GM12878 (cell line): ENCODE results near the gene TIRAP. TPM values are rescaled to one million over a fixed set of nuclear protein-coding genes. Genes with fewer than 3 reads are reported as not detected.

Experiments used
- ATAC-seq: fragments of 200-7000 bp; cut with Tn5 transposase; 3 replicates; pipeline ENCODE4 v1.9.1; 2020; ENCODE audit warnings: mild to moderate bottlenecking, moderate library complexity
- BruUV-seq: library from RNA; stranded (reverse); fragments of 400-500 nt; replicated peaks from 2 replicates; lab custom pipeline; 2021; lab: Mats Ljungman, UMichigan
- CTCF ChIA-PET: fragments of 300-600 bp; sonication (Branson Sonifier 250); formaldehyde crosslinking; extraction: SDS; loops from one replicate; lab custom pipeline; 2021; ENCODE audit warnings: inconsistent platforms; lab: Yijun Ruan, JAX
- POLR2A ChIA-PET: fragments of 350-600 bp; formaldehyde crosslinking; extraction: SDS; loops from one replicate; lab custom pipeline; 2021; ENCODE audit warnings: inconsistent platforms; lab: Charles Lee
- RAD21 ChIA-PET: fragments of 300-600 bp; sonication (Branson Sonifier 250); formaldehyde crosslinking; loops from one replicate; lab custom pipeline; 2023; ENCODE audit warnings: antibody characterized with exemption; ENCODE audit not compliant: unreplicated experiment; lab: Charles Lee
- SMC1A ChIA-PET: fragments of 300-600 bp; sonication (Branson Sonifier 250); formaldehyde crosslinking; loops from one replicate; lab custom pipeline; 2023; ENCODE audit not compliant: unreplicated experiment, uncharacterized antibody; lab: Charles Lee
- DNase-seq: peaks from one replicate; pipeline ENCODE4 v3.0.0-alpha.2; 2011; ENCODE audit warnings: low read depth, low spot score
- FAIRE-seq: peaks from 3 replicates; lab custom pipeline; 2011; peaks lifted over from hg19 to GRCh38; lab: Jason Lieb, UNC
- H2AFZ ChIP-seq: 2 replicates; pipeline ENCODE4 v1.6.0; 2011; ENCODE audit warnings: low read depth, low read length, control low read depth; ENCODE audit not compliant: control insufficient read depth
- H3K27ac ChIP-seq: 2 replicates; pipeline ENCODE4 v1.5.1; 2011; ENCODE audit warnings: control low read depth; ENCODE audit not compliant: control insufficient read depth, insufficient read depth
- H3K27me3 ChIP-seq, 2 experiments: replicated peaks in 1 of 2; 2 replicates each; pipeline versions ENCODE4 v1.6.0 to v1.6.1; 2011; ENCODE audit warnings: low read length in 1 of 2; ENCODE audit not compliant: control insufficient read depth in 2 of 2, insufficient read depth in 2 of 2
- H3K36me3 ChIP-seq, 2 experiments: 2 replicates each; pipeline ENCODE4 v1.5.1; 2011; ENCODE audit warnings: low read length in 1 of 2; ENCODE audit not compliant: control insufficient read depth in 2 of 2, insufficient read depth in 2 of 2
- H3K4me1 ChIP-seq: 2 replicates; pipeline ENCODE4 v1.6.1; 2011; ENCODE audit warnings: mild to moderate bottlenecking, low read length, moderate library complexity, mixed read lengths; ENCODE audit not compliant: control insufficient read depth, insufficient read depth
- H3K4me2 ChIP-seq: 2 replicates; pipeline ENCODE4 v1.6.0; 2011; ENCODE audit warnings: control low read depth; ENCODE audit not compliant: control insufficient read depth, insufficient read depth
- H3K4me3 ChIP-seq: fragments of 200-600 bp; sonication (generic); 2 replicates; pipeline ENCODE4 v1.5.1; 2016
- H3K79me2 ChIP-seq: 2 replicates; pipeline ENCODE4 v1.6.0; 2011; ENCODE audit warnings: low read length; ENCODE audit not compliant: control insufficient read depth, insufficient read depth
- H3K9ac ChIP-seq: 2 replicates; pipeline ENCODE4 v1.8.0; 2011; ENCODE audit warnings: low read length, control low read depth, mixed read lengths; ENCODE audit not compliant: control insufficient read depth, insufficient read depth
- H3K9me3 ChIP-seq: replicated peaks from 3 replicates; pipeline ENCODE4 v1.5.1; 2011; ENCODE audit warnings: mild to moderate bottlenecking, low read length; ENCODE audit not compliant: control insufficient read depth, insufficient read depth
- H4K20me1 ChIP-seq: 2 replicates; pipeline ENCODE4 v1.6.0; 2011; ENCODE audit not compliant: control insufficient read depth, insufficient read depth
- CBFB ChIP-seq: IDR thresholded peaks from 2 replicates; pipeline ENCODE4 v1.6.1; 2016; ENCODE audit warnings: antibody characterized with exemption, low read depth
- CREB1 ChIP-seq: IDR thresholded peaks from 2 replicates; pipeline ENCODE4 v1.6.1; 2012; ENCODE audit warnings: low read depth, mild to moderate bottlenecking, inconsistent platforms
- MEF2B ChIP-seq: fragments of 450-650 bp; IDR thresholded peaks from 2 replicates; pipeline ENCODE4 v1.6.1; 2018; ENCODE audit warnings: mild to moderate bottlenecking, moderate library complexity; ENCODE audit not compliant: partially characterized antibody, poor library complexity, severe bottlenecking
- NFYA ChIP-seq: IDR thresholded peaks from 2 replicates; pipeline ENCODE4 v1.6.1; 2011; ENCODE audit warnings: low read depth, mild to moderate bottlenecking, low read length, improper control_type of control experiment, borderline replicate concordance
- PAX8 ChIP-seq: fragments of 450-650 bp; IDR thresholded peaks from 2 replicates; pipeline ENCODE4 v1.6.1; 2017; ENCODE audit warnings: mild to moderate bottlenecking, moderate library complexity
- PML ChIP-seq: IDR thresholded peaks from 2 replicates; pipeline ENCODE4 v1.6.1; 2012; ENCODE audit warnings: low read length, inconsistent platforms
- POLR2AphosphoS2 ChIP-seq: IDR thresholded peaks from 2 replicates; pipeline ENCODE4 v1.6.1; 2011; ENCODE audit warnings: low read depth, mild to moderate bottlenecking, low read length, improper control_type of control experiment, moderate library complexity
- RB1 ChIP-seq: fragments of 450-650 bp; formaldehyde crosslinking; IDR thresholded peaks from 2 replicates; pipeline ENCODE4 v1.6.1; 2017; ENCODE audit warnings: mild to moderate bottlenecking, borderline replicate concordance
- SREBF2 ChIP-seq: IDR thresholded peaks from 2 replicates; pipeline ENCODE4 v1.6.1; 2012; ENCODE audit warnings: mild to moderate bottlenecking, low read length
- TCF3 ChIP-seq: IDR thresholded peaks from 2 replicates; pipeline ENCODE4 v1.6.1; 2012; ENCODE audit warnings: low read depth, mild to moderate bottlenecking, low read length, borderline replicate concordance; ENCODE audit not compliant: insufficient read depth
- WGBS: methylation state at CpG from one replicate; pipeline ENCODE4 v1.1.6; 2016; ENCODE audit warnings: low lambda C conversion rate; ENCODE audit not compliant: insufficient replicate concordance, insufficient coverage; ENCODE audit errors: missing lambda C conversion rate; 5-methylcytosine and 5-hydroxymethylcytosine counted together
- in situ Hi-C: fragments of 300-500 bp; cut with MboI; formaldehyde crosslinking; loops from 9 replicates; pipeline ENCODE4 v1.14.3; 2018; ENCODE audit warnings: mixed read lengths
- intact Hi-C: fragments of 100-400 bp; cut with micrococcal nuclease; formaldehyde crosslinking; loops from one replicate; pipeline ENCODE4 v1.14.2; 2022; ENCODE audit not compliant: unreplicated experiment
- polyA plus RNA-seq, 11 experiments: library from polyadenylated mRNA; depleted of rRNA in 4 of 11; unstranded in 6 of 11; stranded (reverse) in 5 of 11; fragments of >200 nt; fragmentation: Nextera tagmentation in 4 of 11; fragmentation: Illumina TruSeq in 1 of 11; extraction: Ambion mirVana in 4 of 11; extraction: Trizol in 1 of 11; gene quantifications; 1 replicate in 1 of 11; 2 replicates in 10 of 11; pipeline versions ENCODE4 v1.2.1 to v1.2.3, GENCODE V29; 2011 to 2016; ENCODE audit warnings: inconsistent platforms in 2 of 11, missing spikeins in 2 of 11, low read depth in 1 of 11
- total RNA-seq, 4 experiments: library from RNA; depleted of rRNA in 3 of 4; stranded (reverse); fragments of >200 nt in 3 of 4; fragmentation: Illumina TruSeq in 1 of 4; extraction: Trizol in 1 of 4; gene quantifications; 2 replicates each; pipeline versions ENCODE4 v1.2.1 to v1.2.3, GENCODE V29; 2013 to 2021
- TF ChIP-seq, protein P1 (sequence below): fragments of 450-650 bp; formaldehyde crosslinking; IDR thresholded peaks from 2 replicates; pipeline ENCODE4 v1.4.0; 2020; ENCODE audit warnings: mild to moderate bottlenecking, moderate library complexity

Gene TIRAP
- total and polyA plus RNA-seq, 10 of the 15 experiments (the other 5 are each of a cell fraction or from before 2014, with no cell fraction given), result 0.76 to 9.9 (median 4.7) TPM

DNA sequence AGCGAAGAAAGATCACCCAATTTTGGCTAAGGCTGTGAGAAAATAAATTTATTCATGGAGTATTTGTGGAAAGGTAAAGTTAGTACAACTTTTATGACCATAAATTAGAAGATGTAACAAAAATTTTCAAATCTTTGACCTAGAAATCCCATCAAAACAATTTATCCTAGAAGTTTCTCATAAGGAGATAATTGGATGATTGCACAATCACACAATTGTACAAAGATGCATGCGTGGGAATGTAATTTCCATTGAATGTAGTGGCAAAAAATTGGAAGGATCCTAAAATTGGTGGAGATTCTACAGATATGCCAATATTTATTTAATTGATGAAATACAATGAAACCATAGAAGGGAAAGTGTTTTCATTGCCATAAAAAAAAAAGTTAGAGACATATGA is 25.7 kb upstream of the TIRAP start (continued):
- TF ChIP-seq PML (no peak), POLR2AphosphoS2 (no peak)
- TF ChIP-seq, protein P1, sequence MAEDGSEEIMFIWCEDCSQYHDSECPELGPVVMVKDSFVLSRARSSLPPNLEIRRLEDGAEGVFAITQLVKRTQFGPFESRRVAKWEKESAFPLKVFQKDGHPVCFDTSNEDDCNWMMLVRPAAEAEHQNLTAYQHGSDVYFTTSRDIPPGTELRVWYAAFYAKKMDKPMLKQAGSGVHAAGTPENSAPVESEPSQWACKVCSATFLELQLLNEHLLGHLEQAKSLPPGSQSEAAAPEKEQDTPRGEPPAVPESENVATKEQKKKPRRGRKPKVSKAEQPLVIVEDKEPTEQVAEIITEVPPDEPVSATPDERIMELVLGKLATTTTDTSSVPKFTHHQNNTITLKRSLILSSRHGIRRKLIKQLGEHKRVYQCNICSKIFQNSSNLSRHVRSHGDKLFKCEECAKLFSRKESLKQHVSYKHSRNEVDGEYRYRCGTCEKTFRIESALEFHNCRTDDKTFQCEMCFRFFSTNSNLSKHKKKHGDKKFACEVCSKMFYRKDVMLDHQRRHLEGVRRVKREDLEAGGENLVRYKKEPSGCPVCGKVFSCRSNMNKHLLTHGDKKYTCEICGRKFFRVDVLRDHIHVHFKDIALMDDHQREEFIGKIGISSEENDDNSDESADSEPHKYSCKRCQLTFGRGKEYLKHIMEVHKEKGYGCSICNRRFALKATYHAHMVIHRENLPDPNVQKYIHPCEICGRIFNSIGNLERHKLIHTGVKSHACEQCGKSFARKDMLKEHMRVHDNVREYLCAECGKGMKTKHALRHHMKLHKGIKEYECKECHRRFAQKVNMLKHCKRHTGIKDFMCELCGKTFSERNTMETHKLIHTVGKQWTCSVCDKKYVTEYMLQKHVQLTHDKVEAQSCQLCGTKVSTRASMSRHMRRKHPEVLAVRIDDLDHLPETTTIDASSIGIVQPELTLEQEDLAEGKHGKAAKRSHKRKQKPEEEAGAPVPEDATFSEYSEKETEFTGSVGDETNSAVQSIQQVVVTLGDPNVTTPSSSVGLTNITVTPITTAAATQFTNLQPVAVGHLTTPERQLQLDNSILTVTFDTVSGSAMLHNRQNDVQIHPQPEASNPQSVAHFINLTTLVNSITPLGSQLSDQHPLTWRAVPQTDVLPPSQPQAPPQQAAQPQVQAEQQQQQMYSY (CRISPR knock-in tag), result no peak
- TF ChIP-seq, all 136 proteins: peak for 0

DNA sequence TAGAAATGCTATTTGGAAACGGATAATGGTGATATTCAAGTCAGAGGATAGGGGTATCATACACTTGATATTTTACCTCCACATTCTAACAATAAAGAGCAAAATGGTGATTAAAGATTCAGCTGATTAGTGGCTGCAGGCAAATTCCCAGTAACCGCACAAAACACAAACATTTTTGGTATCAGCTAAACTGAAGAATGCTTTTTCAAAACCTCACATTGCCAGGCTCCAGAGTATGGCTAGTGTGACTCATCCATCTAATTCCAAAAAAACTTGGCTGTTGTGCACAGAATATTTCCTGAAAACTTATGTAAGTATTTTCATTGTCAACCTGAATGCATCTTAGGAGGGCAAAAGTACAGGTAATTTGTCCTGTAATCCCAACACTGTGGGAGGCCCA is 25.1 kb upstream of the TIRAP start:
- in situ Hi-C loops, result no loop called here
- H4K20me1 ChIP-seq, result no peaks in the 10 kb centered on the region
- peaks cover 4 to 20% of the 10 kb centered on the region in 2 experiments; a peak in 3 of 4 replicates for H3K36me3 ChIP-seq
- ChIA-PET SMC1A (no interaction called here), POLR2A (interaction anchor here (0.5 kb wide), 1 partner anchor 530 kb away, joined by 4 read pairs; no protein-coding TSS in a partner anchor), CTCF (interaction anchor here (0.7 kb wide), 1 partner anchor 223 kb away, joined by 3 read pairs; no protein-coding TSS in a partner anchor), RAD21 (no interaction called here)
- no peak overlapping the region for H2AFZ ChIP-seq
- no peak overlapping the region for H3K27ac ChIP-seq
- BruUV-seq, result no TSS peak
- H3K4me1 ChIP-seq, result no peaks in the 10 kb centered on the region
- H3K9me3 ChIP-seq, result no peaks in the 10 kb centered on the region
- TF ChIP-seq CBFB (no peak), TCF3 (no peak), NFYA (no peak), PAX8 (no peak), RB1 (no peak), SREBF2 (no peak), CREB1 (no peak), MEF2B (no peak)
- H3K79me2 ChIP-seq, result no peaks in the 10 kb centered on the region
- H3K27me3 ChIP-seq, result no peaks in the 10 kb centered on the region
- no peak for FAIRE-seq
- H3K4me2 ChIP-seq, result no peak overlapping the region
- no peak for DNase-seq
- ATAC-seq, result no peak
- no peak overlapping the region for H3K4me3 ChIP-seq
- intact Hi-C loops, result loop anchor here (5.0 kb wide), 1 partner anchor 340 kb away; no protein-coding TSS in a partner anchor
- H3K9ac ChIP-seq, result no peak overlapping the region
- WGBS, result 100% methylated on average over 2 of the region's 2 CpGs
